ENCODE results near the gene POLA1. TPM values are rescaled to one million over a fixed set of nuclear protein-coding genes. Genes with fewer than 3 reads are reported as not detected.

Gene POLA1
- total RNA-seq, 1 experiment from 2014 or later = 19.9 TPM

Other genes starting within 250 kb of the POLA1 start
- gene PDK3, start 228.6 kb upstream of the POLA1 start, total RNA-seq (2014; rRNA removed; shearing (Covaris generic); ENCODE audit: low replicate concordance) = 3.1 and 3.8 TPM in 2 replicates
- 0.07 TPM in 1 of 2 replicates, not detected in the other for gene PCYT1B, start 46.6 kb upstream of the POLA1 start, total RNA-seq (2014; rRNA removed; shearing (Covaris generic); ENCODE audit: low replicate concordance)